H1 (cell line): ENCODE measurements around the gene RBM4B. TPM values are rescaled to one million over a fixed set of nuclear protein-coding genes. Genes with fewer than 3 reads are reported as not detected.

Source experiments
- CTCF ChIA-PET: fragments of 300-600 bp; sonication (Branson Sonifier 250); formaldehyde crosslinking; loops from one replicate; lab custom pipeline; 2021; ENCODE audit not compliant: partially characterized antibody; lab: Charles Lee
- POLR2A ChIA-PET: fragments of 300-600 bp; sonication (Branson Sonifier 250); formaldehyde crosslinking; loops from one replicate; lab custom pipeline; 2021; ENCODE audit warnings: inconsistent platforms; ENCODE audit not compliant: partially characterized antibody; lab: Charles Lee
- DNase-seq, 2 experiments: peaks; one replicate each; pipeline versions ENCODE4 v3.0.0 to v3.0.0-alpha.2; 2010 to 2022; ENCODE audit warnings: low spot score in 2 of 2, low read depth in 1 of 2, mixed read lengths in 1 of 2
- FAIRE-seq: peaks from 2 replicates; lab custom pipeline; 2011; peaks lifted over from hg19 to GRCh38; lab: Jason Lieb, UNC
- H2AFZ ChIP-seq: 2 replicates; pipeline ENCODE4 v1.8.1; 2012; ENCODE audit warnings: low read length, inconsistent platforms
- H2AK5ac ChIP-seq: 2 replicates; pipeline ENCODE4 v1.6.1; 2013; ENCODE audit warnings: low read depth, low read length
- H2BK120ac ChIP-seq: replicated peaks from 2 replicates; pipeline ENCODE3; 2013; ENCODE audit warnings: low read depth, low read length, inconsistent platforms
- H2BK12ac ChIP-seq: 2 replicates; pipeline ENCODE4 v1.6.1; 2013; ENCODE audit warnings: low read depth, low read length
- H2BK15ac ChIP-seq: 2 replicates; pipeline ENCODE4 v1.6.1; 2013; ENCODE audit warnings: low read length
- H2BK20ac ChIP-seq: 2 replicates; pipeline ENCODE4 v1.6.1; 2013; ENCODE audit warnings: low read length
- H2BK5ac ChIP-seq: 2 replicates; pipeline ENCODE4 v1.6.1; 2013; ENCODE audit warnings: low read depth, low read length
- H3K14ac ChIP-seq: 2 replicates; pipeline ENCODE4 v1.6.1; 2013; ENCODE audit warnings: inconsistent platforms; ENCODE audit not compliant: insufficient read length
- H3K18ac ChIP-seq: 2 replicates; pipeline ENCODE4 v1.6.1; 2013; ENCODE audit warnings: low read length; ENCODE audit errors: extremely low read depth
- H3K23ac ChIP-seq: 2 replicates; pipeline ENCODE4 v1.6.1; 2013; ENCODE audit warnings: inconsistent platforms; ENCODE audit not compliant: insufficient read length
- H3K23me2 ChIP-seq: 2 replicates; pipeline ENCODE4 v1.6.1; 2013; ENCODE audit warnings: low read depth, low read length
- H3K27ac ChIP-seq: 2 replicates; pipeline ENCODE4 v1.6.1; 2011; ENCODE audit warnings: low read depth, low read length, inconsistent platforms
- H3K27me3 ChIP-seq, 4 experiments: replicated peaks in 1 of 4; 1 replicate in 1 of 4; 2 replicates in 3 of 4; pipeline versions ENCODE4 v1.6.1 to v1.8.1; 2011 to 2013; ENCODE audit warnings: low read length in 3 of 4, mild to moderate bottlenecking in 3 of 4, inconsistent platforms in 2 of 4, mixed read lengths in 2 of 4, moderate library complexity in 1 of 4; ENCODE audit not compliant: control insufficient read depth in 3 of 4, insufficient read depth in 3 of 4; ENCODE audit errors: extremely low read depth in 1 of 4
- H3K36me3 ChIP-seq, 4 experiments: 2 replicates each; pipeline versions ENCODE4 v1.6.1 to v1.8.1; 2011 to 2013; ENCODE audit warnings: mild to moderate bottlenecking in 4 of 4, low read length in 3 of 4, moderate library complexity in 2 of 4, control low read depth in 1 of 4, inconsistent platforms in 1 of 4; ENCODE audit not compliant: insufficient read depth in 4 of 4, control insufficient read depth in 2 of 4
- H3K4ac ChIP-seq: replicated peaks from 2 replicates; pipeline ENCODE3; 2013; ENCODE audit warnings: low read length, low read depth, mixed read lengths, inconsistent platforms; ENCODE audit not compliant: insufficient read length
- H3K4me1 ChIP-seq, 4 experiments: replicated peaks in 1 of 4; 1 replicate in 1 of 4; 2 replicates in 3 of 4; pipeline versions ENCODE4 v1.6.1 to v1.8.1; 2011 to 2013; ENCODE audit warnings: low read length in 3 of 4, inconsistent platforms in 2 of 4, mixed read lengths in 1 of 4; ENCODE audit not compliant: insufficient read depth in 4 of 4, control insufficient read depth in 3 of 4
- H3K4me2 ChIP-seq, 2 experiments: 2 replicates each; pipeline versions ENCODE4 v1.6.1 to v1.8.1; 2011 to 2013; ENCODE audit warnings: low read depth in 2 of 2, low read length in 2 of 2, control low read depth in 1 of 2, inconsistent platforms in 1 of 2, mild to moderate bottlenecking in 1 of 2; ENCODE audit not compliant: insufficient read depth in 1 of 2
- H3K4me3 ChIP-seq, 4 experiments: fragments of 200-600, 300-600 bp in 1 of 4; sonication (generic), shearing (Covaris generic), sonication (Bioruptor Twin) in 1 of 4; 2 replicates each; pipeline versions ENCODE4 v1.5.1 to v1.8.1; 2011 to 2016; ENCODE audit warnings: low read length in 4 of 4, low read depth in 3 of 4, control low read depth in 2 of 4, inconsistent platforms in 2 of 4, mild to moderate bottlenecking in 2 of 4, mixed read lengths in 1 of 4, moderate library complexity in 1 of 4; ENCODE audit not compliant: insufficient read depth in 2 of 4; ENCODE audit errors: extremely low read depth in 1 of 4
- H3K56ac ChIP-seq: replicated peaks from 2 replicates; pipeline ENCODE3; 2013; ENCODE audit warnings: low read depth, mild to moderate bottlenecking, mixed read lengths, low read length, inconsistent platforms; ENCODE audit not compliant: insufficient read length
- H3K79me1 ChIP-seq: 2 replicates; pipeline ENCODE4 v1.6.1; 2013; ENCODE audit warnings: low read depth, low read length, control low read depth
- H3K79me2 ChIP-seq, 2 experiments: 2 replicates each; pipeline versions ENCODE4 v1.6.1 to v1.8.1; 2012 to 2013; ENCODE audit warnings: low read length in 2 of 2, mild to moderate bottlenecking in 2 of 2, inconsistent platforms in 1 of 2; ENCODE audit not compliant: insufficient read depth in 2 of 2, control insufficient read depth in 1 of 2
- H3K9ac ChIP-seq, 4 experiments: replicated peaks in 1 of 4; 1 replicate in 1 of 4; 2 replicates in 3 of 4; pipeline versions ENCODE4 v1.6.1 to v1.8.1; 2011 to 2013; ENCODE audit warnings: low read depth in 3 of 4, low read length in 3 of 4, control low read depth in 2 of 4, mild to moderate bottlenecking in 2 of 4, moderate library complexity in 2 of 4, inconsistent platforms in 1 of 4; ENCODE audit errors: extremely low read depth in 1 of 4
- H3K9me3 ChIP-seq, 2 experiments: 2 replicates each; pipeline versions ENCODE4 v1.6.1 to v1.8.1; 2012 to 2013; ENCODE audit warnings: mild to moderate bottlenecking in 2 of 2, moderate library complexity in 2 of 2, control low read depth in 1 of 2, inconsistent platforms in 1 of 2, low read depth in 1 of 2, low read length in 1 of 2, mixed read lengths in 1 of 2; ENCODE audit not compliant: insufficient read depth in 2 of 2
- H4K20me1 ChIP-seq, 2 experiments: replicated peaks in 1 of 2; 2 replicates each; pipeline versions ENCODE3 to v1.8.1; 2011 to 2013; ENCODE audit warnings: inconsistent platforms in 2 of 2, low read length in 2 of 2, mild to moderate bottlenecking in 1 of 2; ENCODE audit not compliant: insufficient read depth in 2 of 2, control insufficient read depth in 1 of 2
- H4K5ac ChIP-seq: 2 replicates; pipeline ENCODE4 v1.6.1; 2013; ENCODE audit warnings: low read length, low read depth, mixed read lengths, inconsistent platforms; ENCODE audit not compliant: insufficient read length
- H4K8ac ChIP-seq: 2 replicates; pipeline ENCODE4 v1.8.0; 2013; ENCODE audit warnings: mild to moderate bottlenecking, moderate library complexity, low read length, inconsistent platforms; ENCODE audit not compliant: insufficient read depth; ENCODE audit errors: extremely low read depth
- H4K91ac ChIP-seq: replicated peaks from 2 replicates; pipeline ENCODE3; 2013; ENCODE audit warnings: low read length, mixed read lengths, inconsistent platforms; ENCODE audit not compliant: insufficient read length
- CBX5 ChIP-seq: fragments of 300-800, 300-1000 bp; sonication (generic); IDR thresholded peaks from 2 replicates; pipeline ENCODE4 v1.7.1; 2016; ENCODE audit warnings: antibody characterized with exemption, low read length, low read depth
- CHD1 ChIP-seq: IDR thresholded peaks from 2 replicates; pipeline ENCODE4 v1.6.1; 2012; ENCODE audit warnings: low read depth, low read length, improper control_type of control experiment
- CTBP2 ChIP-seq: IDR thresholded peaks from 2 replicates; pipeline ENCODE4 v1.7.0; 2011; ENCODE audit warnings: borderline replicate concordance, mild to moderate bottlenecking, moderate library complexity, mixed read lengths, low read length; ENCODE audit not compliant: insufficient read depth, insufficient read length
- EGR1 ChIP-seq: IDR thresholded peaks from 2 replicates; pipeline ENCODE4 v1.6.1; 2011; ENCODE audit warnings: low read depth, low read length, borderline replicate concordance
- HDAC6 ChIP-seq: IDR thresholded peaks from one replicate; pipeline ENCODE4 v1.7.1; 2012; ENCODE audit warnings: low read depth, mild to moderate bottlenecking, inconsistent platforms, low read length, moderate library complexity
- POU5F1 ChIP-seq: IDR thresholded peaks from 2 replicates; pipeline ENCODE4 v1.6.1; 2011; ENCODE audit warnings: low read depth, mild to moderate bottlenecking, low read length, moderate library complexity
- SRF ChIP-seq: IDR thresholded peaks from 2 replicates; pipeline ENCODE4 v1.6.1; 2011; ENCODE audit warnings: mild to moderate bottlenecking, low read depth, low read length, moderate library complexity
- ZNF274 ChIP-seq: IDR thresholded peaks from 2 replicates; pipeline ENCODE4 v1.7.0; 2012; ENCODE audit warnings: low read length, borderline replicate concordance; ENCODE audit errors: extremely low read depth
- WGBS, 2 experiments: shearing (Covaris generic) in 1 of 2; methylation state at CpG; one replicate each; pipeline versions ENCODE4 v1.1.6 to v1.1.7; 2013 to 2015; ENCODE audit warnings: low lambda C conversion rate in 2 of 2, mixed read lengths in 2 of 2, inconsistent platforms in 1 of 2, low coverage in 1 of 2, missing lambda C conversion rate in 1 of 2; ENCODE audit not compliant: insufficient replicate concordance in 2 of 2, insufficient coverage in 1 of 2, insufficient read length in 1 of 2; ENCODE audit errors: extremely low coverage in 1 of 2, missing lambda C conversion rate in 1 of 2; 5-methylcytosine and 5-hydroxymethylcytosine counted together
- polyA plus RNA-seq, 7 experiments: library from polyadenylated mRNA; depleted of rRNA in 3 of 7; stranded (reverse) in 5 of 7; unstranded in 2 of 7; fragments of >200 nt in 5 of 7; fragments of 200-250 nt in 2 of 7; gene quantifications; 1 replicate in 5 of 7; 2 replicates in 1 of 7; 4 replicates in 1 of 7; pipeline versions ENCODE4 v1.2.1 to v1.2.3, GENCODE V29; 2011 to 2013; ENCODE audit warnings: missing spikeins in 2 of 7, mixed read lengths in 2 of 7
- total RNA-seq: library from RNA; stranded (reverse); fragmentation: NEBNext Ultra II Directional; extraction: Animal tissue kit (Norgen Biotek cat#: 25700); gene quantifications from 2 replicates; pipeline ENCODE4 v1.2.1, GENCODE V29; 2021
- TF ChIP-seq, protein P1 (sequence below): IDR thresholded peaks from 2 replicates; pipeline ENCODE4 v1.6.1; 2011; ENCODE audit warnings: low read depth, mild to moderate bottlenecking, low read length; ENCODE audit not compliant: insufficient read depth
- TF ChIP-seq, protein P2 (sequence below): IDR thresholded peaks from 2 replicates; pipeline ENCODE4 v1.6.1; 2012; ENCODE audit warnings: low read length, inconsistent platforms

RBM4B gene
- total and polyA plus RNA-seq, 2 of the 8 experiments (the other 6 are each of a cell fraction or from before 2014, with no cell fraction given): 27.5 to 30.5 TPM

- Histone ChIP-seq H4K20me1 (peaks cover 0 to 5% of the 10 kb centered on the region in 2 experiments), H3K9me3 (0 out of 4 replicates have a peak, but pooled peaks cover 0 to 5% of the 10 kb centered on the region in 2 experiments), H3K23me2 (peaks cover 7% of the 10 kb centered on the region), H2BK12ac (no peak overlapping the region), H4K91ac (no peak overlapping the region), H3K4me3 (no peak overlapping the region), H3K4me1 (peaks cover 0 to 15% (median 8%) of the 10 kb centered on the region in 4 experiments; a peak in 4 of 7 replicates), H2BK120ac (no peak overlapping the region), H3K4me2 (no peak overlapping the region), H3K27ac (no peak overlapping the region), H3K14ac (no peak overlapping the region), H4K5ac (no peak overlapping the region), H3K79me2 (peaks cover 0 to 10% of the 10 kb centered on the region in 2 experiments; a peak in 2 of 4 replicates), H3K23ac (no peak overlapping the region), H2BK20ac (no peak overlapping the region), H3K9ac (no peak overlapping the region), H3K18ac (no peak overlapping the region), H3K56ac (no peak overlapping the region), H2AFZ (no peak overlapping the region), H2AK5ac (no peak overlapping the region), H3K27me3 (no peaks in the 10 kb centered on the region), H2BK15ac (no peak overlapping the region), H3K4ac (no peak overlapping the region), H2BK5ac (no peak overlapping the region), H3K79me1 (no peaks in the 10 kb centered on the region), H3K36me3 (peaks cover 0 to 13% (median 8%) of the 10 kb centered on the region in 4 experiments; a peak in 7 of 8 replicates), H4K8ac (no peak overlapping the region)
- ChIA-PET POLR2A (interaction anchor here (0.7 to 1.8 kb wide), 5 partner anchors 17 to 240 kb away, joined by 3 to 4 read pairs (median 3); partner anchors contain the start of gene RCE1), CTCF (interaction anchor here (0.9 to 1.2 kb wide), 4 partner anchors 43 to 153 kb away, joined by 3 to 5 read pairs (median 3); partner anchors contain the start of genes CTSF and RBM4)
- FAIRE-seq (no peak), DNase-seq (no peak)
- WGBS, 2 experiments: 93% methylated on average over 7 of the region's 7 CpGs; no CpG with 5 or more reads in 1 of the 2 experiments
- no peak for TF ChIP-seq EGR1
- no peak for TF ChIP-seq CBX5
- TF ChIP-seq CTBP2: no peak
- TF ChIP-seq, protein P1, sequence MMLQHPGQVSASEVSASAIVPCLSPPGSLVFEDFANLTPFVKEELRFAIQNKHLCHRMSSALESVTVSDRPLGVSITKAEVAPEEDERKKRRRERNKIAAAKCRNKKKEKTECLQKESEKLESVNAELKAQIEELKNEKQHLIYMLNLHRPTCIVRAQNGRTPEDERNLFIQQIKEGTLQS: no peak
- no peak for TF ChIP-seq POU5F1
- TF ChIP-seq, protein P2, sequence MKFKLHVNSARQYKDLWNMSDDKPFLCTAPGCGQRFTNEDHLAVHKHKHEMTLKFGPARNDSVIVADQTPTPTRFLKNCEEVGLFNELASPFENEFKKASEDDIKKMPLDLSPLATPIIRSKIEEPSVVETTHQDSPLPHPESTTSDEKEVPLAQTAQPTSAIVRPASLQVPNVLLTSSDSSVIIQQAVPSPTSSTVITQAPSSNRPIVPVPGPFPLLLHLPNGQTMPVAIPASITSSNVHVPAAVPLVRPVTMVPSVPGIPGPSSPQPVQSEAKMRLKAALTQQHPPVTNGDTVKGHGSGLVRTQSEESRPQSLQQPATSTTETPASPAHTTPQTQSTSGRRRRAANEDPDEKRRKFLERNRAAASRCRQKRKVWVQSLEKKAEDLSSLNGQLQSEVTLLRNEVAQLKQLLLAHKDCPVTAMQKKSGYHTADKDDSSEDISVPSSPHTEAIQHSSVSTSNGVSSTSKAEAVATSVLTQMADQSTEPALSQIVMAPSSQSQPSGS: no peak
- no peak for TF ChIP-seq ZNF274
- no peak for TF ChIP-seq CHD1
- TF ChIP-seq SRF: no peak
- no peak for TF ChIP-seq HDAC6
Observed at GRCh38 chr11:66680966-66681645, 3.4 kb upstream of the RBM4B start.
